CD4-positive, CD25-positive, alpha-beta regulatory T cell (primary cell): Measurements from ENCODE around the gene MOK. TPM values are rescaled to one million over a fixed set of nuclear protein-coding genes. Genes with fewer than 3 reads are reported as not detected.
"Not testable (repeated sequence)": the region's sequence is repeated elsewhere in the genome, so short reads cannot be mapped to it uniquely, and the experiment has no call there.

Experiments used
- ATAC-seq, 2 donors: fragments of 150-1000 bp; cut with Tn5 transposase; one replicate each; pipeline ENCODE4 v1.10.0; 2021; ENCODE audit warnings: low read depth in 2 of 2, moderate number of reproducible peaks in 2 of 2, moderate library complexity in 1 of 2
- DNase-seq, 3 donors: peaks; one replicate each; pipeline versions ENCODE4 v3.0.0 to v3.0.0-alpha.2; 2012 to 2022; ENCODE audit warnings: mixed read lengths in 1 of 3
- H3K27ac ChIP-seq: one replicate; pipeline ENCODE4 v1.7.0; 2013; ENCODE audit warnings: mild to moderate bottlenecking, low read length; ENCODE audit not compliant: insufficient read depth, poor library complexity, severe bottlenecking
- H3K27me3 ChIP-seq: one replicate; pipeline ENCODE4 v1.7.0; 2013; ENCODE audit warnings: low read length; ENCODE audit not compliant: control insufficient read depth, insufficient read depth
- H3K36me3 ChIP-seq: one replicate; pipeline ENCODE4 v1.7.0; 2013; ENCODE audit warnings: mild to moderate bottlenecking, low read length, moderate library complexity; ENCODE audit not compliant: control insufficient read depth, insufficient read depth
- H3K4me1 ChIP-seq: 2 replicates; pipeline ENCODE4 v1.7.0; 2013; ENCODE audit warnings: mild to moderate bottlenecking, low read length; ENCODE audit not compliant: insufficient read depth, control insufficient read depth, poor library complexity, severe bottlenecking
- H3K4me3 ChIP-seq: one replicate; pipeline ENCODE4 v1.7.0; 2013; ENCODE audit warnings: low read depth, mild to moderate bottlenecking, low read length, moderate library complexity
- H3K9me3 ChIP-seq, 2 experiments: 1 replicate in 1 of 2; 2 replicates in 1 of 2; pipeline ENCODE4 v1.7.0; 2013; ENCODE audit warnings: low read length in 2 of 2, mild to moderate bottlenecking in 1 of 2, moderate library complexity in 1 of 2; ENCODE audit not compliant: control insufficient read depth in 2 of 2
- H3K27ac Mint-ChIP-seq, 3 donors: one replicate each; pipeline ENCODE4 v1.8.0; 2020 to 2022; ENCODE audit warnings: mild to moderate bottlenecking in 3 of 3, mixed read lengths in 3 of 3, moderate library complexity in 2 of 3
- H3K27me3 Mint-ChIP-seq: one replicate; pipeline ENCODE4 v1.8.0; 2022; ENCODE audit warnings: mild to moderate bottlenecking, mixed read lengths
- H3K36me3 Mint-ChIP-seq: one replicate; pipeline ENCODE4 v1.8.0; 2020; ENCODE audit warnings: mixed read lengths
- H3K4me1 Mint-ChIP-seq, 4 donors: one replicate each; pipeline ENCODE4 v1.8.0; 2020 to 2022; ENCODE audit warnings: mixed read lengths in 4 of 4, mild to moderate bottlenecking in 1 of 4
- H3K4me3 Mint-ChIP-seq, 4 donors: one replicate each; pipeline ENCODE4 v1.8.0; 2020 to 2022; ENCODE audit warnings: mild to moderate bottlenecking in 4 of 4, mixed read lengths in 4 of 4, moderate library complexity in 3 of 4
- H3K9me3 Mint-ChIP-seq, 7 donors: one replicate each; pipeline ENCODE4 v1.8.0; 2020 to 2022; ENCODE audit warnings: mixed read lengths in 7 of 7, mild to moderate bottlenecking in 3 of 7, moderate library complexity in 2 of 7
- polyA plus RNA-seq, 4 donors: library from polyadenylated mRNA; unstranded; fragments of 300-500 nt; fragmentation: Illumina TruSeq; gene quantifications; one replicate each; pipeline ENCODE4 v1.2.3, GENCODE V29; 2021
- total RNA-seq: library from RNA; stranded (reverse); gene quantifications from one replicate; pipeline ENCODE4 v1.2.3, GENCODE V29; 2022

MOK gene
- total and polyA plus RNA-seq, 5 donors from 2014 or later: 0.73 to 1.4 (median 0.96) TPM; not detected in 1

DNA sequence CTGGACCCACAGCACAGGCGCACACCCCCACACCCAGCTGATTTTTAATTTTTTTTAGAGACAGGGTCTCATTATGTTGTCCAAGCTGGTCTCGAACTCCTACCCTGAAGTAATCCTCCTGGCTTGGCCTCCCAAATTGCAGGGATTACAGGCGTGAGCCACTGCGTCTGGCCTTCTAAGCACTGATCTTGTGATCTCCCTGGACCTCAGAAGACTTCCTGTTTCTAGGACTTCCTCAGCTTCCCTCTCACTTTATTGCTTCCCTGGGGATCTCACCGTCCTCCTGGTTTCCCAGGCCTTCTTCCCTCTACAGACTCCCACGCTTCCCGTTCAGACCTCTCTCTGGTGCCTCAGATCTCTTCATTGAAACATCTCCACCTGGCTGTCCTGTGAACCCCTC is 28.4 kb upstream of the MOK start:
- H3K9me3 Mint-ChIP-seq: no peaks in the 10 kb centered on the region
- H3K4me3 Mint-ChIP-seq: no peak overlapping the region
- H3K36me3 Mint-ChIP-seq: peaks cover 27% of the 10 kb centered on the region
- no peaks in the 10 kb centered on the region for H3K27me3 ChIP-seq
- no peaks in the 10 kb centered on the region for H3K9me3 ChIP-seq
- peaks cover 29% of the 10 kb centered on the region for H3K36me3 ChIP-seq
- no peaks in the 10 kb centered on the region for H3K4me1 ChIP-seq
- H3K4me1 Mint-ChIP-seq: peaks cover 0 to 10% (median 1%) of the 10 kb centered on the region in 4 donors
- no peak overlapping the region for H3K4me3 ChIP-seq
- peak overlapping the region in 1 of 3 donors; percentile 65 for H3K27ac Mint-ChIP-seq
- H3K27ac ChIP-seq: no peak overlapping the region
- ATAC-seq: no peak
- no peaks in the 10 kb centered on the region for H3K27me3 Mint-ChIP-seq
- no peak for DNase-seq

DNA sequence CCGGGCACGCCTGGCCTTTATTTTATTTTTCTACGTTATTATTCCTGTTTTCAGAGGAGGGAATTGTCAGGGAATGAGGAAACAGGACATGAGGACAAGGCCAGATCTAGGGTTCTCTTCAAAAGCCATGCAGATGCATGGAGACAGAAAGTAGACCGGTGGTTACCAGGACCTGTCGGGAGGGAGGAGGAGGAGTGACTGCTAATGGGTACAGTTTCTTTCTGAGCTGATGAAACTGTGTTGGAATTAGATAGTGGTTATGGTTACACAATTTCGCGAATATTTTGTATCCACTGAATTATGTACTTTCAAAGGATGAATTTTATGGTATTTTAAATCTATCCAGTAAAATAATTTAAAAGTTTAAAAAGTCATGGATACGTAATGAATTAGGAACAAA is 25.8 kb upstream of the MOK start:
- Histone ChIP-seq H3K4me3 (no peak overlapping the region), H3K4me1 (no peaks in the 10 kb centered on the region), H3K27ac (no peak overlapping the region), H3K27me3 (no peaks in the 10 kb centered on the region), H3K9me3 (no peaks in the 10 kb centered on the region), H3K36me3 (peaks cover 20% of the 10 kb centered on the region)
- ATAC-seq (no peak), DNase-seq (no peak)
- Mint-ChIP-seq H3K4me1 (peaks cover 0 to 7% (median 4%) of the 10 kb centered on the region in 4 donors), H3K4me3 (no peak overlapping the region), H3K36me3 (peaks cover 26% of the 10 kb centered on the region), H3K9me3 (no peaks in the 10 kb centered on the region), H3K27ac (no peak overlapping the region), H3K27me3 (no peaks in the 10 kb centered on the region)

DNA sequence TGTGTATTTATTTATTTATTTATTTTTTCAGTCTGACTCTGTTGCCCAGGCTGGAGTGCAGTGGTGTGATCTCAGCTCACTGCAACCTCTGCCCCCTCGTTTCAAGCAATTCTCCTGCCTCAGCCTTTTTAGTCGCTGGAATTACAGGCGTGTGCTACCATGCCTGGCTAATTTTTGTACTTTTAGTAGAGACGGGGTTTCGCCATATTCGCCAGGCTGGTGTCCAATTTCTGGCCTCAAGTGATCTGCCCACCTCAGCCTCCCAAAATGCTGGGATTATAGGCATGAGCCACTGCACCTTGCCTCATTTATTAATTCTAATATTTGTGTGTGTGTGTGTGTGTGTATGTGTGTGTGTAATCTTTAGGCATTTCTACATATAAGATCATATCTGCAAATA is 24.4 kb upstream of the MOK start:
- H3K27me3 Mint-ChIP-seq, H3K4me3 ChIP-seq, H3K4me1 ChIP-seq, DNase-seq, H3K9me3 ChIP-seq, H3K4me3 Mint-ChIP-seq, H3K27me3 ChIP-seq, H3K9me3 Mint-ChIP-seq, H3K4me1 Mint-ChIP-seq, ATAC-seq, H3K27ac ChIP-seq: not testable (repeated sequence)
- H3K27ac Mint-ChIP-seq: peak overlapping the region in 1 of 3 donors; percentile 48
- H3K36me3 Mint-ChIP-seq: peaks cover 19% of the 10 kb centered on the region
- peaks cover 16% of the 10 kb centered on the region for H3K36me3 ChIP-seq

- peaks cover 0 to 16% (median 8%) of the 10 kb centered on the region in 4 donors for H3K4me1 Mint-ChIP-seq
- H3K9me3 Mint-ChIP-seq: no peaks in the 10 kb centered on the region
- peak overlapping the region in 2 of 4 donors; percentile 21 to 33 for H3K4me3 Mint-ChIP-seq
- ATAC-seq (no peak), DNase-seq (no peak)
- Histone ChIP-seq H3K4me1 (no peaks in the 10 kb centered on the region), H3K4me3 (no peak overlapping the region), H3K27ac (no peak overlapping the region), H3K27me3 (no peaks in the 10 kb centered on the region), H3K9me3 (no peaks in the 10 kb centered on the region), H3K36me3 (peaks cover 3% of the 10 kb centered on the region)
- H3K27me3 Mint-ChIP-seq: no peaks in the 10 kb centered on the region
- peaks cover 10% of the 10 kb centered on the region for H3K36me3 Mint-ChIP-seq
- H3K27ac Mint-ChIP-seq: no peak overlapping the region
These were observed 21.6 kb upstream of the MOK start for GRCh38 chr14:102326583-102326982.

GRCh38 chr14:102325791-102326345 is 20.9 kb upstream of the MOK start:
- no peak for ATAC-seq
- Histone ChIP-seq H3K27ac (no peak overlapping the region), H3K36me3 (peaks cover 3% of the 10 kb centered on the region), H3K4me1 (no peaks in the 10 kb centered on the region), H3K9me3 (no peaks in the 10 kb centered on the region), H3K27me3 (no peaks in the 10 kb centered on the region), H3K4me3 (no peak overlapping the region)
- no peak for DNase-seq
- H3K27ac Mint-ChIP-seq: no peak overlapping the region
- H3K9me3 Mint-ChIP-seq: no peaks in the 10 kb centered on the region
- H3K4me3 Mint-ChIP-seq: peak overlapping the region in 1 of 4 donors; percentile 21
- peaks cover 0 to 23% (median 14%) of the 10 kb centered on the region in 4 donors for H3K4me1 Mint-ChIP-seq
- H3K27me3 Mint-ChIP-seq: no peaks in the 10 kb centered on the region
- peaks cover 10% of the 10 kb centered on the region for H3K36me3 Mint-ChIP-seq

DNA sequence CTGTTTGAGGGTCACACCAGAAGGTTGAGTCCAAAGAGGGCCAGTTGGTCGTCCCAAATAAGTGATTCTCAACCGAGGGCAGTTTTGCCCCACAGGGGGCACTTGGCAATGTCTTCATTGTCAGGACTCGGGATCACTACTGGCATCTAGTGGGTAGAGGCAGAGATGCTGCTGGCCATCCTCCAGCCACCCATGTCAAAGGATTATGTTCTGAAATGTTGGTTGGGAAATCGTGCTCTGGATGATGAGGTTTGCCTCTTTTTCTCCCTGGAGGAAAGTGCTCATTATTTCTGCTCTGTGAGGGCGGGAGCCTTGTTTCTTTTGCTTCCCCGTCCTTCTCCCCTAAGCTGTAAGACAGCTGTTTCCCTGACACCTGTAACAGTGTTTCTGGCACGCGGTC is 18.1 kb upstream of the MOK start:
- Histone ChIP-seq H3K9me3 (no peaks in the 10 kb centered on the region), H3K4me1 (peaks cover 19% of the 10 kb centered on the region), H3K36me3 (peaks cover 3% of the 10 kb centered on the region), H3K27me3 (no peaks in the 10 kb centered on the region), H3K4me3 (no peak overlapping the region), H3K27ac (no peak overlapping the region)
- Mint-ChIP-seq H3K4me1 (peaks cover 1 to 43% (median 22%) of the 10 kb centered on the region in 4 donors), H3K9me3 (no peaks in the 10 kb centered on the region), H3K27ac (peak overlapping the region in 2 of 3 donors; percentile 73 to 79), H3K4me3 (peak overlapping the region in 3 of 4 donors; percentile 31 to 94 (median 66)), H3K36me3 (peaks cover 5% of the 10 kb centered on the region), H3K27me3 (peaks cover 4% of the 10 kb centered on the region)
- no peak for ATAC-seq
- peak in 2 of 3 donors; percentile 28 to 60 for DNase-seq

- Histone ChIP-seq H3K27ac (no peak overlapping the region), H3K36me3 (peaks cover 3% of the 10 kb centered on the region), H3K4me3 (no peak overlapping the region), H3K4me1 (peaks cover 31% of the 10 kb centered on the region), H3K9me3 (no peaks in the 10 kb centered on the region), H3K27me3 (no peaks in the 10 kb centered on the region)
- Mint-ChIP-seq H3K27ac (peak overlapping the region; percentile 14 to 78 (median 47)), H3K9me3 (peaks cover 0 to 2% (median 0%) of the 10 kb centered on the region in 7 donors), H3K4me3 (peak overlapping the region; percentile 55 to 94 (median 92)), H3K27me3 (peaks cover 13% of the 10 kb centered on the region), H3K4me1 (peaks cover 11 to 56% (median 32%) of the 10 kb centered on the region in 4 donors), H3K36me3 (peaks cover 9% of the 10 kb centered on the region)
- ATAC-seq: no peak
- no peak for DNase-seq
These were observed 16.8 kb upstream of the MOK start for GRCh38 chr14:102321456-102322422.
